Gastrocnemius medialis (tissue), 4 donors: ENCODE results near the gene RICTOR. TPM values are rescaled to one million over a fixed set of nuclear protein-coding genes. Genes with fewer than 3 reads are reported as not detected.

ENCODE experiments used
- ATAC-seq, 2 donors: fragments of 150-250 bp; one replicate each; pipeline ENCODE4 v1.9.1; 2016
- DNase-seq, 2 donors: peaks; one replicate each; pipeline ENCODE4 v3.0.0-alpha.2; 2019
- H3K27ac ChIP-seq, 4 donors: fragments of 200-600 bp; sonication (generic); 1 replicate in 1 of 4; 2 replicates in 3 of 4; pipeline ENCODE4 v1.5.1; 2016 to 2018; ENCODE audit warnings: mild to moderate bottlenecking in 2 of 4, moderate library complexity in 1 of 4
- H3K27me3 ChIP-seq, 3 donors: fragments of 200-600 bp; sonication (generic) in 2 of 3; 1 replicate in 1 of 3; 2 replicates in 2 of 3; pipeline versions ENCODE4 v1.5.1 to v1.6.0; 2016 to 2019; ENCODE audit warnings: mild to moderate bottlenecking in 1 of 3, moderate library complexity in 1 of 3
- H3K36me3 ChIP-seq, 2 donors: fragments of 200-600 bp; sonication (generic) in 1 of 2; one replicate each; pipeline ENCODE4 v1.5.1; 2017 to 2018
- H3K4me1 ChIP-seq, 2 donors: fragments of 200-600 bp; sonication (generic) in 1 of 2; one replicate each; pipeline ENCODE4 v1.5.1; 2016 to 2017; ENCODE audit warnings: mild to moderate bottlenecking in 2 of 2
- H3K4me3 ChIP-seq, 4 donors: fragments of 200-600 bp; sonication (generic) in 3 of 4; 1 replicate in 1 of 4; 2 replicates in 3 of 4; pipeline ENCODE4 v1.5.1; 2016 to 2019; ENCODE audit warnings: mild to moderate bottlenecking in 2 of 4
- H3K9me3 ChIP-seq, 3 donors: fragments of 200-600 bp; sonication (generic) in 2 of 3; 1 replicate in 1 of 3; 2 replicates in 2 of 3; pipeline ENCODE4 v1.5.1; 2016 to 2019
- CTCF ChIP-seq, 5 experiments: fragments of 450-650 bp in 3 of 5; fragments of 200-600 bp in 2 of 5; sonication (generic) in 2 of 5; IDR thresholded peaks in 4 of 5; conservative IDR thresholded peaks in 1 of 5; 1 replicate in 4 of 5; 2 replicates in 1 of 5; pipeline ENCODE4 v1.5.1; 2016 to 2019; ENCODE audit warnings: antibody characterized with exemption in 5 of 5, mild to moderate bottlenecking in 3 of 5, moderate library complexity in 3 of 5
- POLR2A ChIP-seq, 2 donors: fragments of 450-650 bp; IDR thresholded peaks; one replicate each; pipeline ENCODE4 v1.6.1; 2017; ENCODE audit warnings: antibody characterized with exemption in 2 of 2, mild to moderate bottlenecking in 2 of 2, moderate library complexity in 2 of 2
- in situ Hi-C, 4 donors: fragments of 200-750 bp; cut with MboI; loops; one replicate each; pipeline versions ENCODE4 v1.15.0 to v1.8.0; 2017; ENCODE audit warnings: low sequenced_read_pairs in 4 of 4
- intact Hi-C: fragments of 100-400 bp; cut with DNase I; formaldehyde crosslinking; loops from one replicate; pipeline ENCODE4 v1.15.1; 2023; ENCODE audit warnings: low total_unique reads
- total RNA-seq, 4 donors: library from RNA; depleted of rRNA; stranded (reverse); fragments of >200 nt; gene quantifications; one replicate each; pipeline versions ENCODE4 v1.1.0 to v1.2.3, GENCODE V29; 2016

The RICTOR gene
- total RNA-seq, 4 donors from 2014 or later = 28.9 to 56.9 (median 37.0) TPM

DNA sequence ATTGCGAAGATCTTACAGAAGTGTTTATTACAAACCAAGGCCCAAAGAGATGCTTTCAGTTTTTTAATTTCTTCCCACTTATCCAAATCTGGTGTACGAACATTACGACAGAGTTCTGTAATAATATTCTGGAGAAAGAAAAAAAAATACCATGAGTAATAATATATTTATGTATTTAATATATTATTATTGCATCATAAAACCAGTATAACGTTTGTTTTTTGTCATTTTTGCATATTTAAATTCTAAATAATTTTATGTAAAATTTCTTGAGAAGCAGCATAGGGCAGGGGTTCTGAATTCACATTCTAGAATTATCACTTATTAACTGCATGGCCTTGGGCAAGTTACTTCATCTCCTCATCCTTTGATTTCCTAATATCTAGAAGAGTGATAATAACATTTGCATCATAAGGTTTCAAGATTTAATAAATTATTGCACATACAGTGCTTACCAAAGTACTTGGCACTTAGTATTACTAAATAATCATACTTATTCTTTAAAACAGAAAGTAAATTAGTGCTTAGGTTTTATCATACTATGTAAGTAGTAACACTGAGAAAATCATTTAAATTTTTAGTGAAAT is 120.7 kb downstream of the RICTOR start:
- peaks cover 5 to 98% of the 10 kb centered on the region in 2 donors for H3K36me3 ChIP-seq
- no peaks in the 10 kb centered on the region for H3K9me3 ChIP-seq
- no peaks in the 10 kb centered on the region for H3K27me3 ChIP-seq
- intact Hi-C loops (no loop called here), in situ Hi-C loops (loop anchor here in 3 of 4 donors (25.0 kb wide), 3 partner anchors 1641 to 1916 kb away; no protein-coding TSS in a partner anchor)
- TF ChIP-seq POLR2A (IDR thresholded peaks at IDR 0.05) (no peak), CTCF (IDR thresholded peaks at IDR 0.05 in 4 of 5, conservative IDR thresholded peaks at IDR 0.05 in 1 of 5) (no peak)
- DNase-seq (no peak), ATAC-seq (no peak)
- H3K27ac ChIP-seq = no peak overlapping the region
- H3K4me3 ChIP-seq = no peak overlapping the region
- no peaks in the 10 kb centered on the region for H3K4me1 ChIP-seq

DNA sequence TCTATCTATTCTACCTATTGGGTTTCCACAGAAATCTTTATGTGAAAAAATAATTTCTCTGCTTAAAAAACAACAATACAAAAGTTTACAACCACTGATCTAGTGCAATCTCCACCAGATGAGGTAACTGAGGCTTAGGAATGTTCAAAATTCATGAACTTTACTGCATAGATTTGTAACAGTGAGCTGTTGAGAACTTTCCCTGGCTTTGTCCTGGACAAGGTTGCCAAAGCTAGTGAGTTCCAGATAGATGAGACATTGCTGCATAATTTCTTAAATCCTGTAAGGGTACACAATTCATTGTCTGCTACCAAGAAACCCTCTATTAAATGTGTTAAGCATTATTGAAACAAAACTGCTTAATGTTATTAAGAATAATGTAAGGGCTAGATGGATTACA is 125.7 kb downstream of the RICTOR start:
- ATAC-seq (no peak), DNase-seq (no peak)
- no peaks in the 10 kb centered on the region for H3K9me3 ChIP-seq

DNA sequence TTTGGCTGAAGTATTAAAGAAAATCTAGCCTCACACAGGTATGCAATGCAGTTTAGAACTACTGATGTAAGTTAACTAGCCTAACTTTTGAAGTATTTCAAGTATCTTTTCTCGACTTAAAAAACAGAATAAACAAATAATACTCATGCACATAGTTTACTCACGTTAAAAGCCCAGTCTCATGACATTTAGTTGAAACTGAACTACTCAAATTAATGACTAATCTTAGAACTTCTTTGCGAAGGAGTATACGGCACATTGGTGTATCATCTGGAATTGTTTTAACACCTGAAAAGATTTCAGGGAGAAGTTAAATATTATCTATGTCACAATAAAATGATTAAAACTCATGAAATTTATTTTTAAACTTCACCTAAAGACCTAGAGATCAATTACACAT is 129.9 kb downstream of the RICTOR start:
- Histone ChIP-seq H3K27ac (no peak overlapping the region), H3K27me3 (no peaks in the 10 kb centered on the region), H3K36me3 (peaks cover 3 to 81% of the 10 kb centered on the region in 2 donors), H3K4me3 (no peak overlapping the region), H3K4me1 (no peaks in the 10 kb centered on the region), H3K9me3 (no peaks in the 10 kb centered on the region)
- DNase-seq (no peak), ATAC-seq (no peak)
- intact Hi-C loops (no loop called here), in situ Hi-C loops (loop anchor here in 1 of 4 donors (25.0 kb wide), 1 partner anchor 457 kb away; no protein-coding TSS in a partner anchor)
- no peak for TF ChIP-seq POLR2A (IDR thresholded peaks at IDR 0.05)

More for the DNA sequence above, 125.7 kb downstream of the RICTOR start:
- Histone ChIP-seq H3K4me1 (no peaks in the 10 kb centered on the region), H3K4me3 (no peak overlapping the region), H3K36me3 (peaks cover 3 to 89% of the 10 kb centered on the region in 2 donors), H3K27ac (no peak overlapping the region), H3K27me3 (no peaks in the 10 kb centered on the region)
- TF ChIP-seq POLR2A (IDR thresholded peaks at IDR 0.05) (no peak), CTCF (IDR thresholded peaks at IDR 0.05 in 4 of 5, conservative IDR thresholded peaks at IDR 0.05 in 1 of 5) (no peak)
- intact Hi-C loops (no loop called here), in situ Hi-C loops (loop anchor here in 1 of 4 donors (25.0 kb wide), 1 partner anchor 461 kb away; no protein-coding TSS in a partner anchor)

- DNase-seq (no peak), ATAC-seq (no peak)
- Histone ChIP-seq H3K9me3 (no peaks in the 10 kb centered on the region), H3K36me3 (peaks cover 3 to 83% of the 10 kb centered on the region in 2 donors), H3K27me3 (no peaks in the 10 kb centered on the region), H3K4me3 (no peak overlapping the region), H3K27ac (no peak overlapping the region), H3K4me1 (no peaks in the 10 kb centered on the region)
- intact Hi-C loops (no loop called here), in situ Hi-C loops (loop anchor here in 1 of 4 donors (25.0 kb wide), 1 partner anchor 455 kb away; no protein-coding TSS in a partner anchor)
- TF ChIP-seq CTCF (IDR thresholded peaks at IDR 0.05 in 4 of 5, conservative IDR thresholded peaks at IDR 0.05 in 1 of 5) (no peak), POLR2A (IDR thresholded peaks at IDR 0.05) (no peak)
These were observed 132.3 kb downstream of the RICTOR start for GRCh38 chr5:38941912-38942311.

GRCh38 chr5:38940230-38940858 is 133.9 kb downstream of the RICTOR start:
- Histone ChIP-seq H3K27me3 (no peaks in the 10 kb centered on the region), H3K4me3 (no peak overlapping the region), H3K9me3 (no peaks in the 10 kb centered on the region), H3K27ac (no peak overlapping the region), H3K4me1 (no peaks in the 10 kb centered on the region), H3K36me3 (peaks cover 3 to 72% of the 10 kb centered on the region in 2 donors)
- no peak for DNase-seq
- no peak for ATAC-seq
- intact Hi-C loops (no loop called here), in situ Hi-C loops (loop anchor here in 1 of 4 donors (25.0 kb wide), 1 partner anchor 453 kb away; no protein-coding TSS in a partner anchor)
- TF ChIP-seq CTCF (IDR thresholded peaks at IDR 0.05 in 4 of 5, conservative IDR thresholded peaks at IDR 0.05 in 1 of 5) (no peak), POLR2A (IDR thresholded peaks at IDR 0.05) (no peak)
